Caco-2 (cell line): ENCODE data around the gene TRIM6. TPM values are rescaled to one million over a fixed set of nuclear protein-coding genes. Genes with fewer than 3 reads are reported as not detected.

Source experiments
- BruUV-seq: library from RNA; stranded (reverse); fragments of 400-500 nt; replicated peaks from 2 replicates; lab custom pipeline; 2021; lab: Mats Ljungman, UMichigan
- CTCF ChIA-PET: fragments of 300-600 bp; sonication (Branson Sonifier 250); formaldehyde crosslinking; loops from one replicate; lab custom pipeline; 2022; ENCODE audit warnings: antibody characterized with exemption; lab: Charles Lee
- POLR2A ChIA-PET: fragments of 300-600 bp; sonication (Branson Sonifier 250); formaldehyde crosslinking; loops from one replicate; lab custom pipeline; 2022; ENCODE audit warnings: antibody characterized with exemption; lab: Charles Lee
- DNase-seq, 2 experiments: peaks; one replicate each; pipeline versions ENCODE4 v3.0.0 to v3.0.0-alpha.2; 2020 to 2022
- H3K27me3 ChIP-seq: replicated peaks from 2 replicates; pipeline ENCODE4 v1.6.0; 2011; ENCODE audit warnings: low read length; ENCODE audit not compliant: control insufficient read depth, insufficient read depth
- H3K36me3 ChIP-seq: 2 replicates; pipeline ENCODE4 v1.5.1; 2011; ENCODE audit warnings: low read length; ENCODE audit not compliant: control insufficient read depth, insufficient read depth
- H3K4me1 ChIP-seq: fragments of 250-450 bp; sonication (Bioruptor Pico); 2 replicates; pipeline ENCODE4 v1.5.1; 2020; ENCODE audit warnings: mild to moderate bottlenecking
- H3K4me3 ChIP-seq: 2 replicates; pipeline ENCODE4 v1.5.1; 2011; ENCODE audit warnings: low read depth, mild to moderate bottlenecking, control low read depth, low read length
- H3K9me3 ChIP-seq: fragments of 250-450 bp; sonication (Bioruptor Pico); 2 replicates; pipeline ENCODE4 v1.5.1; 2020; ENCODE audit warnings: mild to moderate bottlenecking, moderate library complexity
- H3K27ac Mint-ChIP-seq: one replicate; pipeline ENCODE4 v1.8.0; 2022; ENCODE audit warnings: mixed read lengths; ENCODE audit not compliant: unreplicated experiment
- H3K27me3 Mint-ChIP-seq: one replicate; pipeline ENCODE4 v1.8.0; 2022; ENCODE audit warnings: mixed read lengths; ENCODE audit not compliant: insufficient read depth, unreplicated experiment
- H3K36me3 Mint-ChIP-seq: one replicate; pipeline ENCODE4 v1.8.0; 2022; ENCODE audit warnings: mild to moderate bottlenecking, mixed read lengths; ENCODE audit not compliant: insufficient read depth, unreplicated experiment
- H3K4me1 Mint-ChIP-seq: one replicate; pipeline ENCODE4 v1.8.0; 2022; ENCODE audit warnings: low read depth, mixed read lengths; ENCODE audit not compliant: unreplicated experiment
- H3K4me3 Mint-ChIP-seq: one replicate; pipeline ENCODE4 v1.8.0; 2022; ENCODE audit warnings: mild to moderate bottlenecking, moderate library complexity, mixed read lengths; ENCODE audit not compliant: unreplicated experiment
- H3K9me3 Mint-ChIP-seq: one replicate; pipeline ENCODE4 v1.8.0; 2022; ENCODE audit warnings: mixed read lengths; ENCODE audit not compliant: unreplicated experiment
- CTCF ChIP-seq, 2 experiments: fragments of 200-600 bp in 1 of 2; IDR thresholded peaks; 1 replicate in 1 of 2; 2 replicates in 1 of 2; pipeline versions ENCODE4 v1.5.1 to v1.8.0; 2011 to 2022; ENCODE audit warnings: antibody characterized with exemption in 1 of 2, control low read depth in 1 of 2, inconsistent platforms in 1 of 2, low read depth in 1 of 2, low read length in 1 of 2, mild to moderate bottlenecking in 1 of 2, moderate library complexity in 1 of 2; ENCODE audit not compliant: insufficient read depth in 1 of 2, severe bottlenecking in 1 of 2, unreplicated experiment in 1 of 2
- intact Hi-C: fragments of 100-400 bp; cut with micrococcal nuclease; formaldehyde crosslinking; loops from one replicate; pipeline ENCODE4 v1.10.0; 2022; ENCODE audit not compliant: unreplicated experiment
- total RNA-seq: library from RNA; stranded (reverse); gene quantifications from 2 replicates; pipeline ENCODE4 v1.2.3, GENCODE V29; 2022

The TRIM6 gene
- total RNA-seq, 1 experiment from 2014 or later: 0.43 TPM

GRCh38 chr11:5620651-5621521 is 24.4 kb downstream of the TRIM6 start:
- DNase-seq: peak; percentile 72 to 78
- Histone ChIP-seq H3K9me3 (no peaks in the 10 kb centered on the region), H3K4me1 (peaks cover 66% of the 10 kb centered on the region), H3K4me3 (no peak overlapping the region), H3K36me3 (no peaks in the 10 kb centered on the region), H3K27me3 (no peaks in the 10 kb centered on the region)
- ChIA-PET POLR2A (interaction anchor here (0.6 to 1.0 kb wide), 3 partner anchors 24 to 64 kb away, joined by 3 to 6 read pairs (median 4); partner anchors contain the start of gene TRIM5), CTCF (interaction anchor here (1.1 to 2.3 kb wide), 2 partner anchors 21 to 64 kb away, joined by 5 to 12 read pairs; partner anchors contain the start of gene TRIM5)
- BruUV-seq: TSS peak; percentile 43
- Mint-ChIP-seq H3K9me3 (no peaks in the 10 kb centered on the region), H3K36me3 (peaks cover 7% of the 10 kb centered on the region), H3K4me3 (peak overlapping the region; percentile 70), H3K27ac (peak overlapping the region; percentile 97), H3K4me1 (peaks cover 41% of the 10 kb centered on the region), H3K27me3 (no peaks in the 10 kb centered on the region)
- intact Hi-C loops: loop anchor here (1.0 to 2.0 kb wide), 2 partner anchors 20 to 64 kb away; partner anchors contain the start of gene TRIM5
- no peak for TF ChIP-seq CTCF (IDR thresholded peaks at IDR 0.05; ENCODE audit: insufficient read depth in 1 of 2, low read depth in 1 of 2, low read length in 1 of 2, severe bottlenecking in 1 of 2, unreplicated experiment in 1 of 2)

GRCh38 chr11:5621580-5621979 is 25.1 kb downstream of the TRIM6 start:
- Histone ChIP-seq H3K4me1 (peaks cover 70% of the 10 kb centered on the region), H3K27me3 (no peaks in the 10 kb centered on the region), H3K36me3 (no peaks in the 10 kb centered on the region), H3K4me3 (no peak overlapping the region), H3K9me3 (no peaks in the 10 kb centered on the region)
- intact Hi-C loops: loop anchor here (2.0 kb wide), 1 partner anchor 21 kb away; no protein-coding TSS in a partner anchor
- Mint-ChIP-seq H3K36me3 (peaks cover 7% of the 10 kb centered on the region), H3K9me3 (no peaks in the 10 kb centered on the region), H3K27ac (peak overlapping the region; percentile 97), H3K27me3 (no peaks in the 10 kb centered on the region), H3K4me1 (peaks cover 45% of the 10 kb centered on the region), H3K4me3 (peak overlapping the region; percentile 70)
- ChIA-PET CTCF (interaction anchor here (1.1 to 2.3 kb wide), 2 partner anchors 21 to 63 kb away, joined by 5 to 12 read pairs; partner anchors contain the start of gene TRIM5), POLR2A (interaction anchor here (0.5 to 1.0 kb wide), 2 partner anchors 63 to 769 kb away, joined by 3 to 6 read pairs; partner anchors contain the start of genes SMPD1 and TRIM5)
- no peak for TF ChIP-seq CTCF (IDR thresholded peaks at IDR 0.05; ENCODE audit: insufficient read depth in 1 of 2, low read depth in 1 of 2, low read length in 1 of 2, severe bottlenecking in 1 of 2, unreplicated experiment in 1 of 2)
- no TSS peak for BruUV-seq
- DNase-seq: no peak

GRCh38 chr11:5622802-5623201 is 26.4 kb downstream of the TRIM6 start:
- DNase-seq: peak; percentile 34 to 57
- H3K4me3 ChIP-seq: no peak overlapping the region
- peaks cover 70% of the 10 kb centered on the region for H3K4me1 ChIP-seq
- no TSS peak for BruUV-seq
- intact Hi-C loops: no loop called here
- Mint-ChIP-seq H3K27me3 (no peaks in the 10 kb centered on the region), H3K4me1 (peaks cover 45% of the 10 kb centered on the region), H3K4me3 (peak overlapping the region; percentile 3), H3K27ac (peak overlapping the region; percentile 97), H3K36me3 (peaks cover 7% of the 10 kb centered on the region), H3K9me3 (no peaks in the 10 kb centered on the region)
- ChIA-PET POLR2A (interaction anchor here (0.6 kb wide), 1 partner anchor 1983 kb away, joined by 3 read pairs; no protein-coding TSS in a partner anchor), CTCF (interaction anchor here (0.6 kb wide), 1 partner anchor 61 kb away, joined by 6 read pairs; no protein-coding TSS in a partner anchor)
- no peak for TF ChIP-seq CTCF (IDR thresholded peaks at IDR 0.05; ENCODE audit: insufficient read depth in 1 of 2, low read depth in 1 of 2, low read length in 1 of 2, severe bottlenecking in 1 of 2, unreplicated experiment in 1 of 2)
- H3K27me3 ChIP-seq: no peaks in the 10 kb centered on the region
- H3K36me3 ChIP-seq: no peaks in the 10 kb centered on the region
- H3K9me3 ChIP-seq: no peaks in the 10 kb centered on the region
